ENCODE measurements around the gene PRR5L.

DNA sequence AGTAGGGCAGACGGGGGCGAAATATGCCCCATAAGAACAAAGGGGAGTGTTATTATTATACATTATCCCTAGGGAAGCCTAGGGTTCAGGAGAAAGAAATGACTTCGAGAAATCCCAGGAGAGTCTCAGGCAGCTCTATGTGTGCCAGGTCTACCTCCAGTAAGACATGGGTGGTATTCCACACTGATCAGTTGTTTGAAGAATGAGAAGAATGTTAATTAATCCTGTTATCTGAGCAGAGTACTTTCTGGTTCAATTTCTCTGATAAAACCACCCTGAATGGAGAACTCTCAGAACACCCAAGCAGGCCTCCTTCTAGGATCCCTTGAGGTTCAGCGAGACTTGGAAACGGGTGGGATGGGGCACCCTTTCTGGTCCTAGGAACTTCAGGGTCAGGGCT lies 46.2 kb downstream of the PRR5L start:
- TF ChIP-seq, protein P1, sequence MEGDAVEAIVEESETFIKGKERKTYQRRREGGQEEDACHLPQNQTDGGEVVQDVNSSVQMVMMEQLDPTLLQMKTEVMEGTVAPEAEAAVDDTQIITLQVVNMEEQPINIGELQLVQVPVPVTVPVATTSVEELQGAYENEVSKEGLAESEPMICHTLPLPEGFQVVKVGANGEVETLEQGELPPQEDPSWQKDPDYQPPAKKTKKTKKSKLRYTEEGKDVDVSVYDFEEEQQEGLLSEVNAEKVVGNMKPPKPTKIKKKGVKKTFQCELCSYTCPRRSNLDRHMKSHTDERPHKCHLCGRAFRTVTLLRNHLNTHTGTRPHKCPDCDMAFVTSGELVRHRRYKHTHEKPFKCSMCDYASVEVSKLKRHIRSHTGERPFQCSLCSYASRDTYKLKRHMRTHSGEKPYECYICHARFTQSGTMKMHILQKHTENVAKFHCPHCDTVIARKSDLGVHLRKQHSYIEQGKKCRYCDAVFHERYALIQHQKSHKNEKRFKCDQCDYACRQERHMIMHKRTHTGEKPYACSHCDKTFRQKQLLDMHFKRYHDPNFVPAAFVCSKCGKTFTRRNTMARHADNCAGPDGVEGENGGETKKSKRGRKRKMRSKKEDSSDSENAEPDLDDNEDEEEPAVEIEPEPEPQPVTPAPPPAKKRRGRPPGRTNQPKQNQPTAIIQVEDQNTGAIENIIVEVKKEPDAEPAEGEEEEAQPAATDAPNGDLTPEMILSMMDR (optimal IDR thresholded peaks at IDR 0.05 in 1 of 3, IDR thresholded peaks at IDR 0.05 in 1 of 3, conservative IDR thresholded peaks at IDR 0.05 in 1 of 3; ENCODE audit: extremely low read depth in 1 of 3, insufficient read depth in 2 of 3, low read length in 3 of 3): no peak
- no peak for TF ChIP-seq EZH2 (IDR thresholded peaks at IDR 0.05; ENCODE audit: low read length)
